A549 treated with DMSO at 1 μM for 4 hours (cell line): Measurements from ENCODE around the gene SMIM41. TPM values are rescaled to one million over a fixed set of nuclear protein-coding genes. Genes with fewer than 3 reads are reported as not detected.

Experiments
- total RNA-seq: library from RNA; stranded (reverse); fragments of 200-300 nt; extraction: Qiagen RNA extraction; gene quantifications from 5 replicates; pipeline ENCODE4 v1.2.3, GENCODE V29; 2022; ENCODE audit warnings: low read depth

The SMIM41 gene
- not detected in 5 replicates for total RNA-seq

GRCh38 chr12:52079576-52080402 is at the start of gene SMIM41:
Gene SMIM41 (plus strand): TSS chr12:52079704. CDS start chr12:52079780, 76 bp downstream.

GRCh38 chr12:52050758-52051541 is 28.6 kb upstream of the SMIM41 start, which contains the start of gene NR4A1:
Gene NR4A1 (plus strand): TSS chr12:52051442. CDS start chr12:52054329, 2,887 bp downstream.

GRCh38 chr12:52069327-52070184 is 9.9 kb upstream of the SMIM41 start, which contains the start of gene ATG101:
Gene ATG101 (plus strand): TSS chr12:52069978. CDS start chr12:52073651, 3,673 bp downstream.

Other genes with a start within 250 kb of the SMIM41 start
- gene FIGNL2, start 231.0 kb upstream of the SMIM41 start, total RNA-seq = 0.20 to 0.38 TPM (median 0.22 TPM) in 5 replicates
- gene ANKRD33, start 191.6 kb upstream of the SMIM41 start, total RNA-seq = 0.05 to 0.06 TPM in 2 of 5 replicates, not detected in the others
- 0.06 to 0.30 TPM (median 0.11 TPM) in 4 of 5 replicates, not detected in the other for gene ACVRL1, start 172.2 kb upstream of the SMIM41 start, total RNA-seq
- gene ACVR1B, start 128.0 kb upstream of the SMIM41 start, total RNA-seq = 14.6 to 16.7 TPM (median 16.5 TPM) in 5 replicates
- gene TAMALIN, start 72.8 kb upstream of the SMIM41 start, total RNA-seq = 0.31 to 0.53 TPM (median 0.47 TPM) in 4 of 5 replicates, not detected in the other
- gene NR4A1, start 28.3 kb upstream of the SMIM41 start, total RNA-seq = 30.9 to 45.1 TPM (median 35.5 TPM) in 5 replicates
- gene ATG101, start 9.7 kb upstream of the SMIM41 start, total RNA-seq = 77.2 to 102 TPM (median 89.3 TPM) in 5 replicates
- 53.8 to 71.0 TPM (median 63.0 TPM) in 5 replicates for gene KRT80, start 112.3 kb downstream of the SMIM41 start, total RNA-seq
- 3,808 to 4,352 TPM (median 4,043 TPM) in 5 replicates for gene KRT7, start 153.5 kb downstream of the SMIM41 start, total RNA-seq
- gene KRT86, start 194.9 kb downstream of the SMIM41 start, total RNA-seq = 30.3 to 41.6 TPM (median 35.7 TPM) in 5 replicates
- 2,993 to 3,705 TPM (median 3,273 TPM) in 5 replicates for gene KRT81, start 211.8 kb downstream of the SMIM41 start, total RNA-seq
- gene KRT83, start 241.7 kb downstream of the SMIM41 start, total RNA-seq = 3.0 to 5.4 TPM (median 4.8 TPM) in 5 replicates